Common myeloid progenitor, CD34-positive (primary cell): ENCODE measurements around the gene SUDS3.

ENCODE experiments used
- CTCF ChIA-PET: fragments of 350-600 bp; sonication (Branson Sonifier 250); formaldehyde crosslinking; loops from one replicate; lab custom pipeline; 2021; ENCODE audit warnings: antibody characterized with exemption; lab: Charles Lee
- POLR2A ChIA-PET: fragments of 350-600 bp; sonication (Branson Sonifier 250); formaldehyde crosslinking; loops from one replicate; lab custom pipeline; 2021; ENCODE audit warnings: antibody characterized with exemption; lab: Charles Lee
- DNase-seq, 3 donors: peaks; one replicate each; pipeline versions ENCODE4 v3.0.0 to v3.0.0-alpha.2; 2013
- H3K27ac ChIP-seq, 2 experiments: 1 replicate in 1 of 2; 2 replicates in 1 of 2; pipeline ENCODE4 v1.7.0; 2013; ENCODE audit warnings: inconsistent platforms in 2 of 2, low read length in 2 of 2, mild to moderate bottlenecking in 2 of 2, low read depth in 1 of 2, moderate library complexity in 1 of 2; ENCODE audit not compliant: severe bottlenecking in 2 of 2, insufficient read depth in 1 of 2, poor library complexity in 1 of 2
- H3K27me3 ChIP-seq, 5 experiments: replicated peaks in 2 of 5; 1 replicate in 3 of 5; 2 replicates in 2 of 5; pipeline versions ENCODE4 v1.6.1 to v1.7.0; 2013; ENCODE audit warnings: low read length in 4 of 5, mild to moderate bottlenecking in 2 of 5, moderate library complexity in 2 of 5, inconsistent platforms in 1 of 5; ENCODE audit not compliant: insufficient read depth in 5 of 5, control insufficient read depth in 4 of 5
- H3K36me3 ChIP-seq, 4 experiments: 1 replicate in 2 of 4; 2 replicates in 2 of 4; pipeline versions ENCODE4 v1.6.1 to v1.7.0; 2013; ENCODE audit warnings: low read length in 3 of 4, control low read depth in 1 of 4, mild to moderate bottlenecking in 1 of 4; ENCODE audit not compliant: control insufficient read depth in 4 of 4, insufficient read depth in 4 of 4
- H3K4me1 ChIP-seq, 4 experiments: 1 replicate in 3 of 4; 2 replicates in 1 of 4; pipeline versions ENCODE4 v1.6.1 to v1.7.1; 2013; ENCODE audit warnings: low read length in 3 of 4, mild to moderate bottlenecking in 3 of 4, control low read depth in 1 of 4, inconsistent platforms in 1 of 4, moderate library complexity in 1 of 4; ENCODE audit not compliant: control insufficient read depth in 4 of 4, insufficient read depth in 4 of 4; ENCODE audit errors: control extremely low read depth in 1 of 4
- H3K4me3 ChIP-seq, 7 experiments: 1 replicate in 4 of 7; 2 replicates in 3 of 7; pipeline versions ENCODE4 v1.5.1 to v1.7.0; 2013; ENCODE audit warnings: mild to moderate bottlenecking in 7 of 7, low read length in 6 of 7, moderate library complexity in 6 of 7, inconsistent platforms in 2 of 7, low read depth in 2 of 7, control low read depth in 1 of 7; ENCODE audit not compliant: insufficient read depth in 4 of 7, control insufficient read depth in 1 of 7; ENCODE audit errors: extremely low read depth in 1 of 7
- H3K9me3 ChIP-seq, 5 experiments: 1 replicate in 4 of 5; 2 replicates in 1 of 5; pipeline versions ENCODE4 v1.6.1 to v1.7.1; 2013; ENCODE audit warnings: low read length in 4 of 5, mild to moderate bottlenecking in 2 of 5, inconsistent platforms in 1 of 5, low read depth in 1 of 5, moderate library complexity in 1 of 5; ENCODE audit not compliant: control insufficient read depth in 4 of 5, insufficient read depth in 2 of 5; ENCODE audit errors: control extremely low read depth in 1 of 5
- WGBS: methylation state at CpG from one replicate; pipeline ENCODE4 v1.1.5; 2013; ENCODE audit not compliant: insufficient coverage; 5-methylcytosine and 5-hydroxymethylcytosine counted together

Gene SUDS3

DNA sequence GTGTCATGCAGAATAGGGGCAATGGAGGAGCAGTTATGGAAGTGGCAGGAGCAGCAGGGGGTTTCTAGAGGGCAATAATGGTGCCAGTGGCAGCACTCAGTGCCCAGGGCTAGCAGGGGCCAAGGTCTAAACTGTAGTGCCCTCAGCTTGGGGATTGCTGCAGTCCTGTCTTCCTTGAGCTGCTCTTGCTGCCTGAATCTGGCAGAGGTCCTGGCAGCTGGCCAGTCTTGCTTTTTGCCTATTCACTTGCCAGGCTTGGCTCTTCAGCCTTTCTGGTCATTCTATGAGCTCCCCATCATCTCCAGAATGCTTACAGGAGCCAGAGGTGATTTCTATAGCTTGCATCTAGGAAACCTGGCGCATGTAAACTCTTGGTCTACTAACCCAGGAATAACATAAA, 72.0 kb downstream of the SUDS3 start:
- no peak for DNase-seq
- H3K4me3 ChIP-seq, result no peak overlapping the region
- ChIA-PET POLR2A (no interaction called here), CTCF (no interaction called here)
- no peaks in the 10 kb centered on the region for H3K9me3 ChIP-seq
- no CpG with 5 or more reads among the region's 1 CpG for WGBS
- peaks cover 0 to 8% (median 0%) of the 10 kb centered on the region in 5 experiments for H3K27me3 ChIP-seq
- no peak overlapping the region for H3K27ac ChIP-seq
- H3K4me1 ChIP-seq, result no peaks in the 10 kb centered on the region
- no peaks in the 10 kb centered on the region for H3K36me3 ChIP-seq

GRCh38 chr12:118455327-118455726, 79.0 kb downstream of the SUDS3 start:
- H3K9me3 ChIP-seq, result no peaks in the 10 kb centered on the region
- ChIA-PET CTCF (no interaction called here), POLR2A (no interaction called here)
- H3K4me3 ChIP-seq, result no peak overlapping the region
- 100% methylated on average over 1 of the region's 3 CpGs for WGBS
- DNase-seq, result no peak
- no peaks in the 10 kb centered on the region for H3K4me1 ChIP-seq
- no peak overlapping the region for H3K27ac ChIP-seq
- H3K27me3 ChIP-seq, result peaks cover 0 to 4% (median 0%) of the 10 kb centered on the region in 5 experiments
- H3K36me3 ChIP-seq, result no peaks in the 10 kb centered on the region

DNA sequence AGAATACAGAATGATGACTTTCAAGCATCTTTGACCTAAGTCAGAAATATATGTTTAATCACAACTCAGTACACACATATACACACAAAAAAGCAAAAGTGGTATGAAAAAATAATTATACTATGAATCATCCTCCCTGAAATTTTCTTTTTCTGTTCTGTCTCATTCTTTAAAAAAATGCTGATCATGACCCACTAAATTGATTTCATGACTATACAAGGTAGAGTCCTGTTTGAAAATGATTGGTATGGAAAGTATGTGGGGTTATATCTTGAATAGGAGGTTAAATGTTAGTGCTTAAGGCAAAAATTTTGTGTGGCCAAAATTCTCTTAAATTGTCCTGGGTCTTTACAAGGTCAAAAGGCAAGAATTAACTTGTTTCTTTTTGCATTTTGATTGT, 80.4 kb downstream of the SUDS3 start:
- DNase-seq, result no peak
- no peaks in the 10 kb centered on the region for H3K36me3 ChIP-seq
- H3K27ac ChIP-seq, result no peak overlapping the region
- peaks cover 0 to 2% (median 0%) of the 10 kb centered on the region in 5 experiments for H3K9me3 ChIP-seq
- ChIA-PET POLR2A (no interaction called here), CTCF (no interaction called here)
- no peak overlapping the region for H3K4me3 ChIP-seq
- peaks cover 0 to 2% (median 0%) of the 10 kb centered on the region in 5 experiments for H3K27me3 ChIP-seq
- no peaks in the 10 kb centered on the region for H3K4me1 ChIP-seq

GRCh38 chr12:118459110-118459509, 82.8 kb downstream of the SUDS3 start:
- no peaks in the 10 kb centered on the region for H3K4me1 ChIP-seq
- H3K27ac ChIP-seq, result no peak overlapping the region
- H3K4me3 ChIP-seq, result no peak overlapping the region
- peaks cover 0 to 2% (median 0%) of the 10 kb centered on the region in 5 experiments for H3K9me3 ChIP-seq
- 100% methylated on average over 3 of the region's 4 CpGs for WGBS
- H3K36me3 ChIP-seq, result no peaks in the 10 kb centered on the region
- POLR2A ChIA-PET, result no interaction called here
- DNase-seq, result no peak
- CTCF ChIA-PET, result no interaction called here
- peaks cover 0 to 2% (median 0%) of the 10 kb centered on the region in 5 experiments for H3K27me3 ChIP-seq

DNA sequence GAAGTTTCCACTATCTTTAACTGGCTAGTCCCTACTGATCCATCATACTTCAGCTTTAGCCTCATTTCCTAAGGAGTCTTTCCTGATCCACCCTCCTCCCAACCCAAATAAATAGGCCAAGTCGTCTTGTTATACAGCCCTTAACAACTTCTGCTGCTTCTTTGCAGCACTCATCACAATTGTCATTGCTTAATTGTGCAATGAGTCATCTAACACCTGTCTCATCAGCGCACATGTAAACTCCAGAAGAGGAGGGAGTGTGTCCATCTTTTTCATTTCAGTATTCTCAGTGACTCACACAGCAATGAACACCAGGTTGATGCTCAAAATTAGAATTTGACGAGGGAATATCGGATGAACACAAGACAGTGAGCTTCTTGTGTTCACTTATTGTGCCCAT, 87.3 kb downstream of the SUDS3 start:
- H3K4me1 ChIP-seq, result no peaks in the 10 kb centered on the region
- no peaks in the 10 kb centered on the region for H3K27me3 ChIP-seq
- no peak overlapping the region for H3K4me3 ChIP-seq
- no peaks in the 10 kb centered on the region for H3K36me3 ChIP-seq
- POLR2A ChIA-PET, result no interaction called here
- no peak for DNase-seq
- no peak overlapping the region for H3K27ac ChIP-seq
- peaks cover 0 to 2% (median 0%) of the 10 kb centered on the region in 5 experiments for H3K9me3 ChIP-seq
- CTCF ChIA-PET, result no interaction called here
- WGBS, result 94% methylated on average over 3 of the region's 4 CpGs

DNA sequence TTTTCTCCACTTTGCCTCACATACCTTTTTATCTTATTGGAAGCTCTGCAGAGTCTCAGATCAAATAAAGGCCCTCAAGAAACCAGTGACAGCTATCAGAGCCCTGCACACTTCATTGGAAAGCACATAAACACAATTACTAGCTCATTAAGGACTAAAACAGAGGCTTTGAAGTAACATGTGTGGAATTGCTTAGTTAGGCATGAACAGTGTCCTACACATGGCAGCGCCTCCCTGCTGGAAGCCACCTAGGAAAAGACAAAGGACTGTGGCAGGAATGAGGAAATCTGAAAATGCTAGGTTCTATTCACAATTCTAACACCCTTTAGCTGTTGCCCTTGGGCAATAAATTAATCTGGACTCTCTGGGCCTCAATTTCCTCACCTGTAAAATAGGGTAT, 89.4 kb downstream of the SUDS3 start:
- H3K4me1 ChIP-seq, result no peaks in the 10 kb centered on the region
- ChIA-PET CTCF (no interaction called here), POLR2A (no interaction called here)
- H3K36me3 ChIP-seq, result no peaks in the 10 kb centered on the region
- H3K27ac ChIP-seq, result no peak overlapping the region
- WGBS, result 100% methylated on average over 1 of the region's 1 CpG
- no peak overlapping the region for H3K4me3 ChIP-seq
- no peak for DNase-seq
- no peaks in the 10 kb centered on the region for H3K27me3 ChIP-seq
- no peaks in the 10 kb centered on the region for H3K9me3 ChIP-seq
